A673 (cell line): ENCODE measurements around the gene ZNF280A. TPM values are rescaled to one million over a fixed set of nuclear protein-coding genes. Genes with fewer than 3 reads are reported as not detected.

ENCODE experiments used
- Bru-seq: library from RNA; stranded (reverse); fragments of 400-500 nt; gene quantifications from one replicate; lab custom pipeline; 2021; lab: Mats Ljungman, UMichigan
- BruChase-seq, 2 experiments: library from RNA; stranded (reverse); fragments of 400-500 nt; gene quantifications; one replicate each; lab custom pipeline; 2021; lab: Mats Ljungman, UMichigan
- BruUV-seq: library from RNA; stranded (reverse); fragments of 400-500 nt; replicated peaks from 2 replicates; lab custom pipeline; 2021; lab: Mats Ljungman, UMichigan
- CTCF ChIA-PET: fragments of 300-600 bp; sonication (Branson Sonifier 250); formaldehyde crosslinking; loops from one replicate; lab custom pipeline; 2022; ENCODE audit warnings: antibody characterized with exemption; lab: Charles Lee
- POLR2A ChIA-PET: fragments of 300-600 bp; sonication (Branson Sonifier 250); formaldehyde crosslinking; loops from one replicate; lab custom pipeline; 2022; ENCODE audit warnings: antibody characterized with exemption; ENCODE audit not compliant: low non-redundant PET; lab: Charles Lee
- DNase-seq: peaks from one replicate; pipeline ENCODE4 v3.0.0-alpha.2; 2015; ENCODE audit warnings: low spot score
- H3K27ac ChIP-seq: fragments of 200-600 bp; sonication (generic); 2 replicates; pipeline ENCODE4 v1.5.1; 2016; ENCODE audit warnings: mixed run types, low read depth, mild to moderate bottlenecking, mixed read lengths, antibody characterized with exemption, low read length; ENCODE audit not compliant: poor library complexity, severe bottlenecking
- H3K27me3 ChIP-seq: fragments of 200-600 bp; sonication (generic); replicated peaks from 2 replicates; pipeline ENCODE4 v1.6.1; 2017; ENCODE audit warnings: mixed run types, low read depth, mild to moderate bottlenecking, mixed read lengths, antibody characterized with exemption, low read length; ENCODE audit not compliant: insufficient read depth, poor library complexity
- H3K36me3 ChIP-seq: fragments of 200-600 bp; sonication (generic); 2 replicates; pipeline ENCODE4 v1.6.1; 2016; ENCODE audit warnings: mixed run types, mild to moderate bottlenecking, mixed read lengths, antibody characterized with exemption, low read length; ENCODE audit not compliant: insufficient read depth, poor library complexity, severe bottlenecking
- H3K4me1 ChIP-seq: fragments of 200-600 bp; sonication (generic); 2 replicates; pipeline ENCODE4 v1.6.1; 2017; ENCODE audit warnings: mixed run types, mild to moderate bottlenecking, mixed read lengths, antibody characterized with exemption, low read length; ENCODE audit not compliant: insufficient read depth, poor library complexity, severe bottlenecking
- H3K4me3 ChIP-seq: fragments of 200-600 bp; sonication (generic); 2 replicates; pipeline ENCODE4 v1.5.1; 2016; ENCODE audit warnings: low read depth, mixed run types, mild to moderate bottlenecking, mixed read lengths, low read length; ENCODE audit not compliant: poor library complexity, severe bottlenecking
- H3K9me3 ChIP-seq: fragments of 200-600 bp; sonication (generic); 2 replicates; pipeline ENCODE4 v1.6.1; 2016; ENCODE audit warnings: mixed run types, low read depth, mild to moderate bottlenecking, mixed read lengths, antibody characterized with exemption, low read length; ENCODE audit not compliant: poor library complexity, severe bottlenecking
- EZH2 ChIP-seq: fragments of 200-600 bp; sonication (generic); IDR thresholded peaks from 2 replicates; pipeline ENCODE4 v1.6.1; 2017; ENCODE audit warnings: borderline replicate concordance, low read depth, mild to moderate bottlenecking, mixed read lengths, antibody characterized with exemption, low read length; ENCODE audit not compliant: poor library complexity, severe bottlenecking
- intact Hi-C: fragments of 100-400 bp; cut with micrococcal nuclease; formaldehyde crosslinking; loops from one replicate; pipeline ENCODE4 v1.10.0; 2022; ENCODE audit not compliant: unreplicated experiment
- long read RNA-seq: library from polyadenylated mRNA; stranded (forward); transcript quantifications from one replicate; pipeline ENCODE4 v2.0.0, GENCODE V29; 2022
- total RNA-seq: library from RNA; stranded (reverse); gene quantifications from 2 replicates; pipeline ENCODE4 v1.2.3, GENCODE V29; 2021
- TF ChIP-seq, protein P1 (sequence below): fragments of 300-800, 200-600 bp; sonication (generic); conservative IDR thresholded peaks from 2 replicates; pipeline ENCODE4 v1.5.1; 2017; ENCODE audit warnings: low read depth, mild to moderate bottlenecking, antibody characterized with exemption, low read length, moderate library complexity, mixed read lengths

ZNF280A gene, protein sequence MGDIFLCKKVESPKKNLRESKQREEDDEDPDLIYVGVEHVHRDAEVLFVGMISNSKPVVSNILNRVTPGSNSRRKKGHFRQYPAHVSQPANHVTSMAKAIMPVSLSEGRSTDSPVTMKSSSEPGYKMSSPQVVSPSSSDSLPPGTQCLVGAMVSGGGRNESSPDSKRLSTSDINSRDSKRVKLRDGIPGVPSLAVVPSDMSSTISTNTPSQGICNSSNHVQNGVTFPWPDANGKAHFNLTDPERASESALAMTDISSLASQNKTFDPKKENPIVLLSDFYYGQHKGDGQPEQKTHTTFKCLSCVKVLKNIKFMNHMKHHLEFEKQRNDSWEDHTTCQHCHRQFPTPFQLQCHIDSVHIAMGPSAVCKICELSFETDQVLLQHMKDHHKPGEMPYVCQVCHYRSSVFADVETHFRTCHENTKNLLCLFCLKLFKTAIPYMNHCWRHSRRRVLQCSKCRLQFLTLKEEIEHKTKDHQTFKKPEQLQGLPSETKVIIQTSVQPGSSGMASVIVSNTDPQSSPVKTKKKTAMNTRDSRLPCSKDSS
- total RNA-seq (not detected in 2 replicates), Bru-seq, nascent RNA (not detected), BruChase-seq, experiment 1, labeled RNA remaining after a 2-hour chase (percentile 10 among the genes with signal in this experiment), BruChase-seq, experiment 2, labeled RNA remaining after a 6-hour chase (not detected)
- long read RNA-seq: 0 reads

DNA sequence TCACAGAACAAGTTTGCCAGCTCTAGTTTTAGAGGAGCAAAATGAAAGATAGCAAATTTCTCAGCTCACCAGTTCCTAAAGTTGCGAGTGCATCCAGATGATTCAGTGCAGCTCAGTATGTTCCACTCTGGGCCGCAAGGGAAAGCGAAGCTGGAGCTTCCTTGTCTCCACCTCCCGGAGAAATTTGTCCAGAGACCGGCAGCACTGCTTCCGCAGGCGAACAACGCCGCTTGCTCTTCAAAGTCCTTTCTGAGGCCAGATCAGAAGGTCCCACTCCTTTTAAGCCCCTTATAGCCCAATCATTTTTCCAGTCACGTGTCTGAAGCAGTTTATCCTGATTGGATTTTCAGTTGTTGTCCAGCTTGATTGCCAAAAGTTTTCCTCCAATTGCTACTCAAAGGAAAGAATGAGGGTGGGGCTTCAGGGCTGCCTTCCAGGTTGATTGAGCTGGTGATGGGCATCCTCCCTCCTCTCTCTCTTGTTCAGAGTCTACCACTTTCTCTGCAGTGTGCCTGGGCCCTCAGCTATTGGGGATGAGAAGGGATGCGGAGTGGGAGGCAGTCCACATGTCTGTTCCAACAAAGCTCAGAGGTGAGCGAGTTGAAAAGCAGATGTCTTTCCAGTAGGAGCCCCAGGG lies at the start of gene ZNF280A:
ZNF280A (minus strand) TSS at position 251 of the 637 bp plus-strand sequence. CDS start 4,640 bp downstream, outside the sequence.
- intact Hi-C loops: no loop called here
- TF ChIP-seq EZH2: no peak
- TF ChIP-seq, protein P1, sequence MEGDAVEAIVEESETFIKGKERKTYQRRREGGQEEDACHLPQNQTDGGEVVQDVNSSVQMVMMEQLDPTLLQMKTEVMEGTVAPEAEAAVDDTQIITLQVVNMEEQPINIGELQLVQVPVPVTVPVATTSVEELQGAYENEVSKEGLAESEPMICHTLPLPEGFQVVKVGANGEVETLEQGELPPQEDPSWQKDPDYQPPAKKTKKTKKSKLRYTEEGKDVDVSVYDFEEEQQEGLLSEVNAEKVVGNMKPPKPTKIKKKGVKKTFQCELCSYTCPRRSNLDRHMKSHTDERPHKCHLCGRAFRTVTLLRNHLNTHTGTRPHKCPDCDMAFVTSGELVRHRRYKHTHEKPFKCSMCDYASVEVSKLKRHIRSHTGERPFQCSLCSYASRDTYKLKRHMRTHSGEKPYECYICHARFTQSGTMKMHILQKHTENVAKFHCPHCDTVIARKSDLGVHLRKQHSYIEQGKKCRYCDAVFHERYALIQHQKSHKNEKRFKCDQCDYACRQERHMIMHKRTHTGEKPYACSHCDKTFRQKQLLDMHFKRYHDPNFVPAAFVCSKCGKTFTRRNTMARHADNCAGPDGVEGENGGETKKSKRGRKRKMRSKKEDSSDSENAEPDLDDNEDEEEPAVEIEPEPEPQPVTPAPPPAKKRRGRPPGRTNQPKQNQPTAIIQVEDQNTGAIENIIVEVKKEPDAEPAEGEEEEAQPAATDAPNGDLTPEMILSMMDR: no peak
- CTCF ChIA-PET: no interaction called here

DNA sequence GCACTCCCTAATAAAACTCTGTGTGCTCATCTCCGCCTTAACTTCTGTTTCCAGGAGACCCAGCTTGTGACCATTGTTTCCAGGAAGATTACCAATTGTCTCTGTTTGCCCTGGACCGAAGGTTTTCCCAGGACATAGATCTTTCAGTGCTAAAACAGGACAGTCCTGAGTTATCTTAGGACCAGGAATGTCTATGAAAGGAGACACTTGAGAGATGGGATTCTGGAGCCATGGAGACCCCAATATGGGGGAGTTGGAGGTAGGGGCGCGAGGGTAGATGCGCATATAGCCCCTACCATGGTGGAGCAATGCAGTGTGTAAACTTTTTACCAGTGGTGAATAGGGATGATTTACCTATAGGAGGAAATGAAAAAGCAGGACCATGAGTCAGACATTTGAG lies 49.1 kb upstream of the ZNF280A start:
- H3K9me3 ChIP-seq: no peaks in the 10 kb centered on the region
- DNase-seq: no peak
- H3K27ac ChIP-seq: no peak overlapping the region
- ChIA-PET POLR2A (no interaction called here), CTCF (no interaction called here)
- H3K4me3 ChIP-seq: no peak overlapping the region
- BruUV-seq: no TSS peak
- H3K36me3 ChIP-seq: no peaks in the 10 kb centered on the region
- H3K4me1 ChIP-seq: no peaks in the 10 kb centered on the region
- intact Hi-C loops: no loop called here
- H3K27me3 ChIP-seq: peaks cover 12% of the 10 kb centered on the region
- TF ChIP-seq, protein P1: no peak
- TF ChIP-seq EZH2: no peak

More for the DNA sequence above, at the start of gene ZNF280A:
- Histone ChIP-seq H3K9me3 (no peaks in the 10 kb centered on the region), H3K4me1 (no peaks in the 10 kb centered on the region), H3K27ac (no peak within 1 kb of the TSS), H3K36me3 (no peaks in the 10 kb centered on the region), H3K27me3 (peaks cover 6% of the 10 kb centered on the region), H3K4me3 (no peak within 1 kb of the TSS)
- BruUV-seq: no TSS peak
- POLR2A ChIA-PET: no interaction called here
- peak; percentile 4 for DNase-seq

DNA sequence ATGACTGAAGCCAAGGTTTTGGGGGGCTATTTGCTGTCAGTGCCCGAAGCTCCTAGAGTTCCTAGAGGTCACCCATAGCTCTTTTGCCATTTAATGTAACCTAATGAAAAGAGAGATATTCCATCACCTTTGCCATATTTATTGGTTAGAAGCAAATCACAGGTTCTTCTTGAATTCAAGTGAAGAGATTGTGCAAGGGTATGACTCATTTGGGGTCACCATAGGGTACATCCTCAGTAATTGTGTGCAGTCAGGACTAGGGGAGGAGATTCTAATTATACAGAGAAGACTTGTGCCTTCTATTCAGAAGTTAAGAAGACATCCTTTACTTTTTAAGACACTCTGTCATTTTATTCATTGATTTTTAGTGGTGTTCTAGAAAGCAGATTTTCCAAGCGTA lies 45.9 kb upstream of the ZNF280A start:
- Histone ChIP-seq H3K36me3 (no peaks in the 10 kb centered on the region), H3K27me3 (peaks cover 12% of the 10 kb centered on the region), H3K4me3 (no peak overlapping the region), H3K4me1 (no peaks in the 10 kb centered on the region), H3K27ac (no peak overlapping the region), H3K9me3 (no peaks in the 10 kb centered on the region)
- CTCF ChIA-PET: no interaction called here
- TF ChIP-seq, protein P1: no peak
- no TSS peak for BruUV-seq
- intact Hi-C loops: no loop called here
- POLR2A ChIA-PET: no interaction called here
- DNase-seq: peak; percentile 33
